H1 (cell line): Measurements from ENCODE around the gene OR52N5. TPM values are rescaled to one million over a fixed set of nuclear protein-coding genes. Genes with fewer than 3 reads are reported as not detected.

Experiments
- CTCF ChIA-PET: fragments of 300-600 bp; sonication (Branson Sonifier 250); formaldehyde crosslinking; loops from one replicate; lab custom pipeline; 2021; ENCODE audit not compliant: partially characterized antibody; lab: Charles Lee
- POLR2A ChIA-PET: fragments of 300-600 bp; sonication (Branson Sonifier 250); formaldehyde crosslinking; loops from one replicate; lab custom pipeline; 2021; ENCODE audit warnings: inconsistent platforms; ENCODE audit not compliant: partially characterized antibody; lab: Charles Lee
- DNase-seq, 2 experiments: peaks; one replicate each; pipeline versions ENCODE4 v3.0.0 to v3.0.0-alpha.2; 2010 to 2022; ENCODE audit warnings: low spot score in 2 of 2, low read depth in 1 of 2, mixed read lengths in 1 of 2
- FAIRE-seq: peaks from 2 replicates; lab custom pipeline; 2011; peaks lifted over from hg19 to GRCh38; lab: Jason Lieb, UNC
- H2AFZ ChIP-seq: 2 replicates; pipeline ENCODE4 v1.8.1; 2012; ENCODE audit warnings: low read length, inconsistent platforms
- H2AK5ac ChIP-seq: 2 replicates; pipeline ENCODE4 v1.6.1; 2013; ENCODE audit warnings: low read depth, low read length
- H2BK120ac ChIP-seq: replicated peaks from 2 replicates; pipeline ENCODE3; 2013; ENCODE audit warnings: low read depth, low read length, inconsistent platforms
- H2BK12ac ChIP-seq: 2 replicates; pipeline ENCODE4 v1.6.1; 2013; ENCODE audit warnings: low read depth, low read length
- H2BK15ac ChIP-seq: 2 replicates; pipeline ENCODE4 v1.6.1; 2013; ENCODE audit warnings: low read length
- H2BK20ac ChIP-seq: 2 replicates; pipeline ENCODE4 v1.6.1; 2013; ENCODE audit warnings: low read length
- H2BK5ac ChIP-seq: 2 replicates; pipeline ENCODE4 v1.6.1; 2013; ENCODE audit warnings: low read depth, low read length
- H3K14ac ChIP-seq: 2 replicates; pipeline ENCODE4 v1.6.1; 2013; ENCODE audit warnings: inconsistent platforms; ENCODE audit not compliant: insufficient read length
- H3K18ac ChIP-seq: 2 replicates; pipeline ENCODE4 v1.6.1; 2013; ENCODE audit warnings: low read length; ENCODE audit errors: extremely low read depth
- H3K23ac ChIP-seq: 2 replicates; pipeline ENCODE4 v1.6.1; 2013; ENCODE audit warnings: inconsistent platforms; ENCODE audit not compliant: insufficient read length
- H3K23me2 ChIP-seq: 2 replicates; pipeline ENCODE4 v1.6.1; 2013; ENCODE audit warnings: low read depth, low read length
- H3K27ac ChIP-seq: 2 replicates; pipeline ENCODE4 v1.6.1; 2011; ENCODE audit warnings: low read depth, low read length, inconsistent platforms
- H3K27me3 ChIP-seq, 4 experiments: replicated peaks in 1 of 4; 1 replicate in 1 of 4; 2 replicates in 3 of 4; pipeline versions ENCODE4 v1.6.1 to v1.8.1; 2011 to 2013; ENCODE audit warnings: low read length in 3 of 4, mild to moderate bottlenecking in 3 of 4, inconsistent platforms in 2 of 4, mixed read lengths in 2 of 4, moderate library complexity in 1 of 4; ENCODE audit not compliant: control insufficient read depth in 3 of 4, insufficient read depth in 3 of 4; ENCODE audit errors: extremely low read depth in 1 of 4
- H3K36me3 ChIP-seq, 4 experiments: 2 replicates each; pipeline versions ENCODE4 v1.6.1 to v1.8.1; 2011 to 2013; ENCODE audit warnings: mild to moderate bottlenecking in 4 of 4, low read length in 3 of 4, moderate library complexity in 2 of 4, control low read depth in 1 of 4, inconsistent platforms in 1 of 4; ENCODE audit not compliant: insufficient read depth in 4 of 4, control insufficient read depth in 2 of 4
- H3K4ac ChIP-seq: replicated peaks from 2 replicates; pipeline ENCODE3; 2013; ENCODE audit warnings: low read length, low read depth, mixed read lengths, inconsistent platforms; ENCODE audit not compliant: insufficient read length
- H3K4me1 ChIP-seq, 4 experiments: replicated peaks in 1 of 4; 1 replicate in 1 of 4; 2 replicates in 3 of 4; pipeline versions ENCODE4 v1.6.1 to v1.8.1; 2011 to 2013; ENCODE audit warnings: low read length in 3 of 4, inconsistent platforms in 2 of 4, mixed read lengths in 1 of 4; ENCODE audit not compliant: insufficient read depth in 4 of 4, control insufficient read depth in 3 of 4
- H3K4me2 ChIP-seq, 2 experiments: 2 replicates each; pipeline versions ENCODE4 v1.6.1 to v1.8.1; 2011 to 2013; ENCODE audit warnings: low read depth in 2 of 2, low read length in 2 of 2, control low read depth in 1 of 2, inconsistent platforms in 1 of 2, mild to moderate bottlenecking in 1 of 2; ENCODE audit not compliant: insufficient read depth in 1 of 2
- H3K4me3 ChIP-seq, 4 experiments: fragments of 200-600, 300-600 bp in 1 of 4; sonication (generic), shearing (Covaris generic), sonication (Bioruptor Twin) in 1 of 4; 2 replicates each; pipeline versions ENCODE4 v1.5.1 to v1.8.1; 2011 to 2016; ENCODE audit warnings: low read length in 4 of 4, low read depth in 3 of 4, control low read depth in 2 of 4, inconsistent platforms in 2 of 4, mild to moderate bottlenecking in 2 of 4, mixed read lengths in 1 of 4, moderate library complexity in 1 of 4; ENCODE audit not compliant: insufficient read depth in 2 of 4; ENCODE audit errors: extremely low read depth in 1 of 4
- H3K56ac ChIP-seq: replicated peaks from 2 replicates; pipeline ENCODE3; 2013; ENCODE audit warnings: low read depth, mild to moderate bottlenecking, mixed read lengths, low read length, inconsistent platforms; ENCODE audit not compliant: insufficient read length
- H3K79me1 ChIP-seq: 2 replicates; pipeline ENCODE4 v1.6.1; 2013; ENCODE audit warnings: low read depth, low read length, control low read depth
- H3K79me2 ChIP-seq, 2 experiments: 2 replicates each; pipeline versions ENCODE4 v1.6.1 to v1.8.1; 2012 to 2013; ENCODE audit warnings: low read length in 2 of 2, mild to moderate bottlenecking in 2 of 2, inconsistent platforms in 1 of 2; ENCODE audit not compliant: insufficient read depth in 2 of 2, control insufficient read depth in 1 of 2
- H3K9ac ChIP-seq, 4 experiments: replicated peaks in 1 of 4; 1 replicate in 1 of 4; 2 replicates in 3 of 4; pipeline versions ENCODE4 v1.6.1 to v1.8.1; 2011 to 2013; ENCODE audit warnings: low read depth in 3 of 4, low read length in 3 of 4, control low read depth in 2 of 4, mild to moderate bottlenecking in 2 of 4, moderate library complexity in 2 of 4, inconsistent platforms in 1 of 4; ENCODE audit errors: extremely low read depth in 1 of 4
- H3K9me3 ChIP-seq, 2 experiments: 2 replicates each; pipeline versions ENCODE4 v1.6.1 to v1.8.1; 2012 to 2013; ENCODE audit warnings: mild to moderate bottlenecking in 2 of 2, moderate library complexity in 2 of 2, control low read depth in 1 of 2, inconsistent platforms in 1 of 2, low read depth in 1 of 2, low read length in 1 of 2, mixed read lengths in 1 of 2; ENCODE audit not compliant: insufficient read depth in 2 of 2
- H4K20me1 ChIP-seq, 2 experiments: replicated peaks in 1 of 2; 2 replicates each; pipeline versions ENCODE3 to v1.8.1; 2011 to 2013; ENCODE audit warnings: inconsistent platforms in 2 of 2, low read length in 2 of 2, mild to moderate bottlenecking in 1 of 2; ENCODE audit not compliant: insufficient read depth in 2 of 2, control insufficient read depth in 1 of 2
- H4K5ac ChIP-seq: 2 replicates; pipeline ENCODE4 v1.6.1; 2013; ENCODE audit warnings: low read length, low read depth, mixed read lengths, inconsistent platforms; ENCODE audit not compliant: insufficient read length
- H4K8ac ChIP-seq: 2 replicates; pipeline ENCODE4 v1.8.0; 2013; ENCODE audit warnings: mild to moderate bottlenecking, moderate library complexity, low read length, inconsistent platforms; ENCODE audit not compliant: insufficient read depth; ENCODE audit errors: extremely low read depth
- H4K91ac ChIP-seq: replicated peaks from 2 replicates; pipeline ENCODE3; 2013; ENCODE audit warnings: low read length, mixed read lengths, inconsistent platforms; ENCODE audit not compliant: insufficient read length
- ASH2L ChIP-seq: fragments of 200-600, 300-600 bp; sonication (generic); IDR thresholded peaks from one replicate; pipeline ENCODE4 v1.7.1; 2017; ENCODE audit warnings: low read length
- BACH1 ChIP-seq: IDR thresholded peaks from 2 replicates; pipeline ENCODE4 v1.6.1; 2012; ENCODE audit warnings: low read length, improper control_type of control experiment
- CHD1 ChIP-seq: IDR thresholded peaks from 2 replicates; pipeline ENCODE4 v1.6.1; 2012; ENCODE audit warnings: low read depth, low read length, improper control_type of control experiment
- CHD2 ChIP-seq: IDR thresholded peaks from 2 replicates; pipeline ENCODE4 v1.6.1; 2012; ENCODE audit warnings: low read length, improper control_type of control experiment
- EZH2 ChIP-seq: fragments of 200-600 bp; sonication (generic); IDR thresholded peaks from 2 replicates; pipeline ENCODE4 v1.7.1; 2012; ENCODE audit warnings: low read depth, mild to moderate bottlenecking, moderate library complexity, low read length, inconsistent platforms; ENCODE audit not compliant: severe bottlenecking
- GABPA ChIP-seq: IDR thresholded peaks from 2 replicates; pipeline ENCODE4 v1.6.1; 2011; ENCODE audit warnings: mild to moderate bottlenecking, low read length, moderate library complexity, borderline replicate concordance; ENCODE audit not compliant: insufficient read depth
- SIX5 ChIP-seq: IDR thresholded peaks from 2 replicates; pipeline ENCODE4 v1.6.1; 2011; ENCODE audit warnings: mild to moderate bottlenecking, low read depth, low read length
- SRF ChIP-seq: IDR thresholded peaks from 2 replicates; pipeline ENCODE4 v1.6.1; 2011; ENCODE audit warnings: mild to moderate bottlenecking, low read depth, low read length, moderate library complexity
- TAF1 ChIP-seq: IDR thresholded peaks from 2 replicates; pipeline ENCODE4 v1.6.1; 2011; ENCODE audit warnings: mild to moderate bottlenecking, low read depth, low read length
- TCF12 ChIP-seq: IDR thresholded peaks from 2 replicates; pipeline ENCODE4 v1.6.1; 2011; ENCODE audit warnings: low read depth, mild to moderate bottlenecking, low read length
- ZNF274 ChIP-seq: IDR thresholded peaks from 2 replicates; pipeline ENCODE4 v1.7.0; 2012; ENCODE audit warnings: low read length, borderline replicate concordance; ENCODE audit errors: extremely low read depth
- WGBS, 2 experiments: shearing (Covaris generic) in 1 of 2; methylation state at CpG; one replicate each; pipeline versions ENCODE4 v1.1.6 to v1.1.7; 2013 to 2015; ENCODE audit warnings: low lambda C conversion rate in 2 of 2, mixed read lengths in 2 of 2, inconsistent platforms in 1 of 2, low coverage in 1 of 2, missing lambda C conversion rate in 1 of 2; ENCODE audit not compliant: insufficient replicate concordance in 2 of 2, insufficient coverage in 1 of 2, insufficient read length in 1 of 2; ENCODE audit errors: extremely low coverage in 1 of 2, missing lambda C conversion rate in 1 of 2; 5-methylcytosine and 5-hydroxymethylcytosine counted together
- polyA plus RNA-seq, 7 experiments: library from polyadenylated mRNA; depleted of rRNA in 3 of 7; stranded (reverse) in 5 of 7; unstranded in 2 of 7; fragments of >200 nt in 5 of 7; fragments of 200-250 nt in 2 of 7; gene quantifications; 1 replicate in 5 of 7; 2 replicates in 1 of 7; 4 replicates in 1 of 7; pipeline versions ENCODE4 v1.2.1 to v1.2.3, GENCODE V29; 2011 to 2013; ENCODE audit warnings: missing spikeins in 2 of 7, mixed read lengths in 2 of 7
- total RNA-seq: library from RNA; stranded (reverse); fragmentation: NEBNext Ultra II Directional; extraction: Animal tissue kit (Norgen Biotek cat#: 25700); gene quantifications from 2 replicates; pipeline ENCODE4 v1.2.1, GENCODE V29; 2021

The OR52N5 gene
- total and polyA plus RNA-seq, 2 of the 8 experiments (the other 6 are each of a cell fraction or from before 2014, with no cell fraction given): 0.12 TPM; not detected in 1

GRCh38 chr11:5809122-5809519 lies 26.0 kb upstream of the OR52N5 start:
- FAIRE-seq (no peak), DNase-seq (peak in 1 of 2 experiments; percentile 47)
- Histone ChIP-seq H3K9me3 (no peaks in the 10 kb centered on the region), H2AFZ (peak overlapping the region; percentile 98), H3K27ac (no peak overlapping the region), H2BK12ac (0 out of 2 replicates have a peak overlapping the region, but pooled peaks have one; percentile 1), H2BK20ac (no peak overlapping the region), H2BK5ac (no peak overlapping the region), H3K27me3 (no peaks in the 10 kb centered on the region), H2BK15ac (no peak overlapping the region), H3K4me3 (peak overlapping the region; percentile 53 to 76 (median 73); a peak in 7 of 8 replicates), H3K79me2 (no peaks in the 10 kb centered on the region), H3K56ac (no peak overlapping the region), H3K4ac (no peak overlapping the region), H3K4me1 (peaks cover 0 to 7% (median 1%) of the 10 kb centered on the region in 4 experiments; a peak in 2 of 7 replicates), H3K79me1 (no peaks in the 10 kb centered on the region), H3K23ac (no peak overlapping the region), H4K8ac (no peak overlapping the region), H3K4me2 (peak overlapping the region; percentile 75 to 83), H3K9ac (peak overlapping the region in 1 of 4 experiments; percentile 64; a peak in 3 of 7 replicates), H4K91ac (no peak overlapping the region), H3K14ac (no peak overlapping the region), H3K18ac (no peak overlapping the region; the same call in 1 of the 2 replicates), H2BK120ac (no peak overlapping the region), H2AK5ac (no peak overlapping the region), H4K20me1 (no peaks in the 10 kb centered on the region), H4K5ac (no peak overlapping the region), H3K23me2 (peaks cover 5% of the 10 kb centered on the region; the same call in 1 of the 2 replicates), H3K36me3 (no peaks in the 10 kb centered on the region)
- ChIA-PET POLR2A (no interaction called here), CTCF (interaction anchor here (0.6 to 1.7 kb wide), 12 partner anchors 13 to 935 kb away, joined by 3 to 7 read pairs (median 4); no protein-coding TSS in a partner anchor)
- 73% methylated on average over 5 of the region's 5 CpGs; no CpG with 5 or more reads in 1 of the 2 experiments for WGBS, 2 experiments
- TF ChIP-seq ZNF274 (no peak), ASH2L (no peak), TAF1 (no peak), CHD1 (no peak), EZH2 (no peak), GABPA (no peak), SRF (no peak), BACH1 (no peak), SIX5 (no peak), CHD2 (no peak), TCF12 (no peak)
